Activated T-helper 17 cell treated with anti-CD3 and anti-CD28 coated beads, Interleukin-2, amount 50 U/mL, for 72 hours (primary cell): Measurements from ENCODE around the gene C16orf92. TPM values are rescaled to one million over a fixed set of nuclear protein-coding genes. Genes with fewer than 3 reads are reported as not detected.
A peak's percentile ranks its signal among the peaks of the same experiment; 100 is the strongest.
"Not testable (repeated sequence)": the region's sequence is repeated elsewhere in the genome, so short reads cannot be mapped to it uniquely, and the experiment has no call there.

Experiments
- ATAC-seq: fragments of 150-1000 bp; cut with Tn5 transposase; replicated peaks from 2 replicates; pipeline ENCODE4 v1.10.0; 2021; ENCODE audit warnings: mild to moderate bottlenecking, moderate library complexity
- H3K27ac Mint-ChIP-seq: one replicate; pipeline ENCODE4 v1.8.0; 2022; ENCODE audit warnings: mixed read lengths
- H3K27me3 Mint-ChIP-seq: one replicate; pipeline ENCODE4 v1.8.0; 2022; ENCODE audit warnings: mixed read lengths
- H3K36me3 Mint-ChIP-seq: one replicate; pipeline ENCODE4 v1.8.0; 2022; ENCODE audit warnings: low read depth, mild to moderate bottlenecking, mixed read lengths
- H3K4me1 Mint-ChIP-seq: one replicate; pipeline ENCODE4 v1.8.0; 2022; ENCODE audit warnings: mixed read lengths
- H3K4me3 Mint-ChIP-seq: one replicate; pipeline ENCODE4 v1.8.0; 2022; ENCODE audit warnings: mild to moderate bottlenecking, mixed read lengths
- H3K9me3 Mint-ChIP-seq: one replicate; pipeline ENCODE4 v1.8.0; 2022; ENCODE audit warnings: mixed read lengths
- total RNA-seq, 2 donors: library from RNA; stranded (reverse); gene quantifications; one replicate each; pipeline ENCODE4 v1.2.3, GENCODE V29; 2022

The C16orf92 gene
- total RNA-seq, 2 donors from 2014 or later = not detected

- Mint-ChIP-seq H3K27ac (no peak overlapping the region), H3K36me3 (no peaks in the 10 kb centered on the region), H3K4me1 (peaks cover 5% of the 10 kb centered on the region), H3K27me3 (peaks cover 19% of the 10 kb centered on the region), H3K4me3 (no peak overlapping the region), H3K9me3 (no peaks in the 10 kb centered on the region)
- no peak for ATAC-seq
Measured at GRCh38 chr16:30023586-30023985, 588 bp downstream of the C16orf92 start.

GRCh38 chr16:30024451-30024850, 1.5 kb downstream of the C16orf92 start:
- peaks cover 5% of the 10 kb centered on the region for H3K4me1 Mint-ChIP-seq
- no peak overlapping the region for H3K27ac Mint-ChIP-seq
- no peak overlapping the region for H3K4me3 Mint-ChIP-seq
- no peaks in the 10 kb centered on the region for H3K36me3 Mint-ChIP-seq
- peaks cover 25% of the 10 kb centered on the region for H3K27me3 Mint-ChIP-seq
- H3K9me3 Mint-ChIP-seq = no peaks in the 10 kb centered on the region
- no peak for ATAC-seq

GRCh38 chr16:30025156-30025555, 2.2 kb downstream of the C16orf92 start:
- no peaks in the 10 kb centered on the region for H3K9me3 Mint-ChIP-seq
- H3K27me3 Mint-ChIP-seq = peaks cover 32% of the 10 kb centered on the region
- no peaks in the 10 kb centered on the region for H3K36me3 Mint-ChIP-seq
- no peak for ATAC-seq
- peaks cover 5% of the 10 kb centered on the region for H3K4me1 Mint-ChIP-seq
- no peak overlapping the region for H3K27ac Mint-ChIP-seq
- H3K4me3 Mint-ChIP-seq = no peak overlapping the region

GRCh38 chr16:30025574-30025973, 2.6 kb downstream of the C16orf92 start:
- peaks cover 5% of the 10 kb centered on the region for H3K4me1 Mint-ChIP-seq
- H3K27me3 Mint-ChIP-seq = peaks cover 34% of the 10 kb centered on the region
- ATAC-seq = no peak
- H3K9me3 Mint-ChIP-seq = no peaks in the 10 kb centered on the region
- H3K4me3 Mint-ChIP-seq = no peak overlapping the region
- H3K36me3 Mint-ChIP-seq = no peaks in the 10 kb centered on the region
- no peak overlapping the region for H3K27ac Mint-ChIP-seq

- Mint-ChIP-seq H3K4me1 (no peaks in the 10 kb centered on the region), H3K27me3 (peaks cover 34% of the 10 kb centered on the region), H3K4me3 (no peak overlapping the region), H3K36me3 (no peaks in the 10 kb centered on the region), H3K9me3 (no peaks in the 10 kb centered on the region), H3K27ac (no peak overlapping the region)
- no peak for ATAC-seq
Measured at GRCh38 chr16:30026449-30026848, 3.5 kb downstream of the C16orf92 start.

- ATAC-seq = no peak
- Mint-ChIP-seq H3K4me3 (no peak overlapping the region), H3K4me1 (peaks cover 5% of the 10 kb centered on the region), H3K9me3 (no peaks in the 10 kb centered on the region), H3K27ac (no peak overlapping the region), H3K36me3 (no peaks in the 10 kb centered on the region), H3K27me3 (peaks cover 37% of the 10 kb centered on the region)
Measured at GRCh38 chr16:30027588-30028437, 4.8 kb downstream of the C16orf92 start.

GRCh38 chr16:30028438-30029076, 5.6 kb downstream of the C16orf92 start:
- H3K27me3 Mint-ChIP-seq = peaks cover 37% of the 10 kb centered on the region
- H3K27ac Mint-ChIP-seq = no peak overlapping the region
- peaks cover 5% of the 10 kb centered on the region for H3K4me1 Mint-ChIP-seq
- no peaks in the 10 kb centered on the region for H3K36me3 Mint-ChIP-seq
- no peak overlapping the region for H3K4me3 Mint-ChIP-seq
- H3K9me3 Mint-ChIP-seq = no peaks in the 10 kb centered on the region
- ATAC-seq = no peak

GRCh38 chr16:30030011-30030685, 7.2 kb downstream of the C16orf92 start:
- Mint-ChIP-seq H3K4me3 (no peak overlapping the region), H3K4me1 (peaks cover 5% of the 10 kb centered on the region), H3K36me3 (no peaks in the 10 kb centered on the region), H3K9me3 (no peaks in the 10 kb centered on the region), H3K27me3 (peaks cover 34% of the 10 kb centered on the region), H3K27ac (no peak overlapping the region)
- no peak for ATAC-seq

- Mint-ChIP-seq H3K4me3 (peak within 1 kb of the TSS; percentile 57), H3K9me3 (no peaks in the 10 kb centered on the region), H3K4me1 (peaks cover 5% of the 10 kb centered on the region), H3K27ac (no peak within 1 kb of the TSS), H3K36me3 (no peaks in the 10 kb centered on the region), H3K27me3 (peaks cover 34% of the 10 kb centered on the region)
- no peak for ATAC-seq
Measured at GRCh38 chr16:30030841-30031413, 7.9 kb downstream of the C16orf92 start, which contains the start of gene TLCD3B. TSS of gene TLCD3B (minus strand) at chr16:30031271. CDS start at chr16:30030527, 744 bp downstream.

GRCh38 chr16:30031477-30031918, 8.5 kb downstream of the C16orf92 start:
- Mint-ChIP-seq H3K27me3 (peaks cover 34% of the 10 kb centered on the region), H3K4me1 (peaks cover 5% of the 10 kb centered on the region), H3K36me3 (no peaks in the 10 kb centered on the region), H3K9me3 (no peaks in the 10 kb centered on the region), H3K4me3 (no peak overlapping the region), H3K27ac (no peak overlapping the region)
- no peak for ATAC-seq

- peak; percentile 27 for ATAC-seq
- Mint-ChIP-seq H3K9me3 (no peaks in the 10 kb centered on the region), H3K36me3 (no peaks in the 10 kb centered on the region), H3K27me3 (peaks cover 28% of the 10 kb centered on the region), H3K4me3 (peak overlapping the region; percentile 57), H3K27ac (no peak overlapping the region), H3K4me1 (peaks cover 5% of the 10 kb centered on the region)
Measured at GRCh38 chr16:30032083-30032819, 9.3 kb downstream of the C16orf92 start.

GRCh38 chr16:30033270-30033669, 10.3 kb downstream of the C16orf92 start:
- Mint-ChIP-seq H3K27me3 (peaks cover 18% of the 10 kb centered on the region), H3K9me3 (no peaks in the 10 kb centered on the region), H3K27ac (peak overlapping the region; percentile 63), H3K4me1 (peaks cover 5% of the 10 kb centered on the region), H3K36me3 (no peaks in the 10 kb centered on the region), H3K4me3 (peak overlapping the region; percentile 50)
- ATAC-seq = peak; percentile 93

- no peaks in the 10 kb centered on the region for H3K27me3 Mint-ChIP-seq
- H3K4me3 Mint-ChIP-seq = no peak overlapping the region
- H3K9me3 Mint-ChIP-seq = no peaks in the 10 kb centered on the region
- no peaks in the 10 kb centered on the region for H3K36me3 Mint-ChIP-seq
- H3K4me1 Mint-ChIP-seq = peaks cover 1% of the 10 kb centered on the region
- no peak for ATAC-seq
- no peak overlapping the region for H3K27ac Mint-ChIP-seq
Measured at GRCh38 chr16:30040221-30040620, 17.2 kb downstream of the C16orf92 start.

GRCh38 chr16:30040690-30041089, 17.7 kb downstream of the C16orf92 start:
- not testable (repeated sequence) for H3K36me3 Mint-ChIP-seq, H3K9me3 Mint-ChIP-seq, H3K4me1 Mint-ChIP-seq, H3K27ac Mint-ChIP-seq, ATAC-seq, H3K27me3 Mint-ChIP-seq, H3K4me3 Mint-ChIP-seq
